GM19238 (cell line): ENCODE results near the gene C7orf57.
"Not testable (repeated sequence)": the region's sequence is repeated elsewhere in the genome, so short reads cannot be mapped to it uniquely, and the experiment has no call there.

Experiments used
- DNase-seq: peaks from one replicate; pipeline ENCODE4 v3.0.0; 2011; ENCODE audit warnings: low spot score; ENCODE audit not compliant: insufficient read length

Gene C7orf57

GRCh38 chr7:48035301-48035966 is at the start of gene C7orf57:
Gene C7orf57, plus strand, starts transcription at chr7:48035543. Its CDS starts 766 bp downstream, at chr7:48036309.
- DNase-seq, result peak; percentile 81

DNA sequence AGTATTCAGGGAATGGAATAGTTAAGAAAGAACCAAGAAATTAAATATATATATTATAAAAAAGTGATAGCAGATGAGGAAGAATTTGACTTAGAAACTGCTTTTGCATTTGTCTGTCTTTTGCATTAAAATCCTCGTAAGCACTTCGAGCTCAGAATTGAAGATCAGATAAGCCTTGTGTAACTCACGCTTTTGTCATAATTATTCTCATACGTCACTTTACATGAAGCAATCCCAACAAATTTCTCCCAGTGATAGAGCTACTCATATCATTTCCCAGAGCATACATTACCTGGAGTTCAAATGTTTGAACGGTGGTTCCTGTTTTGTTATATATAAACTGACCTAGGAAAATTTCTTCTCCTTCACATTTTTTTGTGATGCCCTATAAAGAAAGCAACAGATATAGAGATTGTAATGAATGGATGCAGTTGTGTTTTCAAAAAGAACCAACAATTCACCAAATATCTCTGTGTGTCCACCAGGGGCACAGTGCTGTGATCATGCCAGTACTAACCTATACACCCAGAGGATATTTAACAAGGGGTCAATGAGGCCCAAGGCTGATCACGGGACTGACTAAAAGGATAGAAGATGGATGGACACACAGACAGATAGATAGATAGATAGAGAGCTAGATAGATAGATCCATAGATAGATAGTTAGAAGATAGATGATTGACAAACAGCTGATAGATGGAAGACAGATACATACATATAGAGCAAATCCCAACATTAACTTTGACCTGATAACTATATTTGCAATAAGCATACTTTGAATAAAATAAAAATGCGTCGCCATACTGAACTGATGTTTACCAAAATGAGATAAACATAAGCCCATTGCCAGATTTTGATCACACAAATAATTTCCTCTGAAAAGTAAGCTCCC is 46.6 kb upstream of the C7orf57 start:
- DNase-seq, result no peak

GRCh38 chr7:47989607-47990400 is 45.5 kb upstream of the C7orf57 start:
- DNase-seq, result not testable (repeated sequence)

DNA sequence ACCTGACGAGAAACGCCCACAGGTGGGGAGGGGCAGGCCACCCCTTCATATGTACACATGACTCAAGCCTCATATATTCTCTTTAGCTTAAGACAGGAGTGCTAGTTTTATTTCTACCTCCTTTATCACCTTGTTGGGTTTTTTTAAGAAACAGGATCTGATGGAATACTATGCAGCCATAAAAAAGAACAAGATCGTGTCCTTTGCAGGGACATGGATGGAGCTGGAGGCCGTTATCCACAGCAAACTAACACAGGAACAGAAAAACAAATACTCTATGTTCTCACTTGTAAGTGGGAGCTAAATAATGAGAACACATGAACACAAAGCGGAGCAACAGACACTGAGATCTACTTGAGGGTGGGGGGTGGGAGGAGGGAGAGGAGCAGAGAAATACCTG is 44.8 kb upstream of the C7orf57 start:
- no peak for DNase-seq

GRCh38 chr7:47991270-47991669 is 44.1 kb upstream of the C7orf57 start:
- no peak for DNase-seq

DNA sequence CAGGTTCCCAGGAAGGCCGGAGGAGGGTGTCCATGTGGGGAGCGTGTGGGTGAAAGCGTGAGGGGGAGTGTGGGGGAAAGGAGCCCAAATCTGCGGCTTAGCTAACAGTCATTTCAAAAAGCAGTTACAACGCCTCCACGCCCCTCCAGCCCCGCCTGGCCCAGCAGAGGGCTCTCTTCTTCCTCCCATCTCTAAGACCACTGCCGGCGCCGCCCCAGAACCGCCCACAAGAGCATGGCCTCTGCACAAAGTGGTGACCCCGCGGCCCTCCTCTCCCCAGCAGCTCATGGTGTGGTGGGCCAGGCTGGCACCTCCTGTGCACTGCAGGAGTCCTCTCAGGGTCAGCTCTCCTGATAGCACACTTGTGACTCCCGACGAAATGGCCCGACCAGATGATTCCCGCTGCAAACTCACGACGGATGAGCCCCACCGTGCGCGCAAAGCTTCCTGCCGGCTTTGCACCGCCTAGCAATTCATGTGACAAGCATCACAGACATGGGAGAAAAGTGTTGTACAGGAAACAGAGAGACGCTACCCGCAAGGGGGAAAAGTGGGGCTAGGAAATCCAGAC is 43.5 kb upstream of the C7orf57 start:
- peak; percentile 78 for DNase-seq

DNA sequence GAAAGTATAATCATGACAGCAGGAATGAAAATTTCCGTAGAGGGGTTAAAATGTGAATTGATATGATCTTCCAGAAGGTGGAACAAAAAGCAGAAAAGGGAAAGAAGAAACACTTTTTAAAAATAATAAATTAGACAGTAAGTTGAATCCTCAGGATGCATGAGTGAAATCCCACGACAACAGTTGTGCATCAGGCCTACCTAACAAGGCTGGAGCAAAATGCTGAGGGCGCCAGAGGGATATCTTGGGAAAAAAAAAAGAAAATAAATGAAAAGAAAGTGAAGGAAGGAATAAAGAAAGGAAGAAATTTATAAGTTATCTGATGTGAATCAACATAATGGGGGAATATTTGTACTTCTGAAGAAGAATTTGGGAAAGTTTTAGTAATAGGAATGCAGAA is 42.9 kb upstream of the C7orf57 start:
- no peak for DNase-seq

DNA sequence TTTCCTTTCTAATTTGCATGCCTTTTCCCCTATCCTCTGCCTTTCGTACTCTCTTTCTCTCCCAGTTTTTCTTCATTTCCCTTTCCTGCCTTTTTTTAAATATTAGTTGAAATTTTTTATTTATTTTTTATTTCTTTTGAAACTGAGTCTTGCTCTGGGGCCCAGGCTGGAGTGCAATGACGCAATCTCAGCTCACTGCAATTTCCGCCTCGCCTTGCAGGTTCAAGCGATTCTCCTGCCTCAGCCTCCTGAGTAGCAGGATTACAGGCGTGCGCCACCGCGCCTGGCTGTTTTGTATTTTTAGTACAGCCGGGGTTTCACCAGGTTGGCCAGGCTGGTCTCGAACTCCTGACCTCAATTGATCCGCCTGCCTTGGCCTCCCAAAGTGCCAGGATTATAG is 35.9 kb upstream of the C7orf57 start:
- no peak for DNase-seq

- DNase-seq, result not testable (repeated sequence)
These were observed 35.2 kb upstream of the C7orf57 start for GRCh38 chr7:48000164-48000563.

DNA sequence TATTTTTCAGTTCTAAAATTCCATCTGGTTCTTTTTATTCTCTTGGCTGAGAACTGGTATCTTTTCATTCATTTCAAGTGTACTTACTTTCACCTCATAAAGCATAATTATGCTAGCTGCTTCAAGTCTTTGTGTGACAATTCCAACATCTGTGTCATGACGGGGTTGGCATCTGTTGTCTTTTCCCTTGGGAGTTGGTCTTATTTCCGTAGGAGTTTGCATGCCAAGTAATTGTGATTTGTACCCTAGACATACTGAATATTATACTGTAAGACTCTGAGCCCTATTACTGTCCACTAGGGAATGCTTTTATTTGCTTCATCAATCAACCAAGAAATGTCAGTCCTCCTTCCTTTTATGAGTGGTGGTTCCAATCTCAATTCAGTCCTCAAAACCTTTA is 31.3 kb upstream of the C7orf57 start:
- no peak for DNase-seq

- no peak for DNase-seq
These were observed 30.7 kb upstream of the C7orf57 start for GRCh38 chr7:48004638-48005037.

- no peak for DNase-seq
These were observed 28.5 kb upstream of the C7orf57 start for GRCh38 chr7:48006866-48007265.

DNA sequence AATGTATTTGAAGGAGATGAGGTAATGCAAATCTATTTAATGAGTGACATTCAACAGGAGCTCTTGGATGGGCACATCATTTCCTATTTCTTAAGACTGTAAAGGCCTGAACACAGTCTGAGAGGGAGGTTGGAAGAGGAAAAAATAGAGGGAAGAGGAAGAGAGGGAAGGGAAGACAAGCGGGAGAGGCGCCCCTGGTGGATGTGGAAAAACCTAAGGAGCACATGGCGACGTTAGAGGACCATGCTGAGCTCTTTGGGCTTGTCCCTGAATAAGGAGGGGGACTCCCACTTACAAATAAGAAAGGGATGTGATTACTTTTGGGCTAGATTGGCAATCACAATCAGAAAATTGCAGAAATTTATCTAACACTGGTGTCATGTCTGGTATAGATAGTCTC is 26.1 kb upstream of the C7orf57 start:
- no peak for DNase-seq

DNA sequence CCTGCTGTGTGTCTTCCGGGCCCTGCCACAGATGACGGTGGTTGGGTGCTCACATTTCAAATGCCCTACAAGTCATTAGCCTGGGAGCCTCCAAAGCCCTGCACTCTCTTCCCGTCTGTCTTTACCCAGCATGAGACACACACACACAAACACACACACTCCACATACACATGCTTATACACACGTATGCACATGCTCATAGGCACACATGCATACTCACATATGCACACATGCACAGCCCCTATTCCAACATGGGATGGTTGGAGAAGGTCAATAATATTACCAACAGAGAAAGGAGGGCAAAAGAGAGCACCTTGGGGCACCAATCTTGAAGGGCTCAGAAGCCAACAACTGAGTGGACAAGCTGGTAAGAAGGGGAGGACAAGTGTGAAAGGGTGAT is 25.4 kb upstream of the C7orf57 start:
- DNase-seq, result no peak

- DNase-seq, result no peak
These were observed 24.0 kb upstream of the C7orf57 start for GRCh38 chr7:48011323-48011722.

DNA sequence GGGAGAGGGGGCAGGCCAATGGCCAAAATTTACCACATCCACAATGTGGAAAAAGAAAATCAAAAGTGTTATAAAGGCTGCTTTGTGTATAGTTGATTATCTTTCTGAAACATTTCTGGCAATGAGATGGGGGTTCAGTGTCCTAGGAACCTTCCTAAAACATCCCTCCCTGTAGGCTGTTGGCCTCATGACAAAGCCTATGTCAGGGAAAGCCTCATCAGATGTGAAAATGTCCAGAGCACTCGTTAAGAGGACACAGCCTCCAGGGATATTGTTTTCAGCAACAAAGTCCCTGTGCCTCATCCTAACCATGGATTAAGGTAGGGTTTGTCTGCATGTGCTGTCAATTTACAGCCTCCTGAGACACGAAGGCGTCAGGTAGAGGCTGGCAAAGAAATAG is 23.4 kb upstream of the C7orf57 start:
- DNase-seq, result no peak

DNA sequence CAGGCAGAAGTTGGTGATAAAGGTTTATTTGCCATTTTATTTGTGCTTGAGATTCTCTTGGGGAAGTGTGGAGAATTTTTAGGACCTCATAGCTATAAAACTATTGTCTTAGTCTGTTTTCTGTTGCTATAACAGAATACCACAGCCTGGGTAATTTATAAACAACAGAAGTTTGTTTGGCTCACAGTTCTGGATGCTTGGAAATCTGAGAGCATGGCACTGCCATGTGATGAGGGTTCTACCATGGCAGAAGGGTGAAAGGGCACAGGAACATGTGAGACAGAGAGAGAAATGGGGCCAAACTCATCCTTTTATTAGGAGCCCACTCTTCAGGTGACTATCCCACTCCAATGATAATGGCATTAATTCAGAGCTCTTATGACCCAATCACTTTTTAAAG is 18.7 kb upstream of the C7orf57 start:
- DNase-seq, result no peak

DNA sequence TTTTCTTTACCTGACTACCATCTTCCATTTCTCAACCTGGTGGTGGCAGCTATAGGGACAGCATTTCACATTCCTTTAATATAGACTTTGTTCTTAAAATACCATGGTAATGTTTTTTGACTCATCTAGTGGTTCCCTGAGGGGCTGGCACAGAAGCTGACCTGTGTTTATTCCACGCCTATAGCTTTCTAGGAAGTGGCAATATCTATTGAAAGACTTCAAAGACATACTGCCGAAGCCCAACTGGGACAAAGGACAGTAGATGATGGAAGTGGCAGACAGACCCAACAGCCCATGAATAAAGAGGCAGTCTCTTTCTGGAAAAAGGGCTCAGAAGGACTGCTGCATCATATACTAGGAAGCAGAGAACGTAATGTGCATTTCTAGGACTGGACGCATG is 17.7 kb upstream of the C7orf57 start:
- DNase-seq, result no peak

DNA sequence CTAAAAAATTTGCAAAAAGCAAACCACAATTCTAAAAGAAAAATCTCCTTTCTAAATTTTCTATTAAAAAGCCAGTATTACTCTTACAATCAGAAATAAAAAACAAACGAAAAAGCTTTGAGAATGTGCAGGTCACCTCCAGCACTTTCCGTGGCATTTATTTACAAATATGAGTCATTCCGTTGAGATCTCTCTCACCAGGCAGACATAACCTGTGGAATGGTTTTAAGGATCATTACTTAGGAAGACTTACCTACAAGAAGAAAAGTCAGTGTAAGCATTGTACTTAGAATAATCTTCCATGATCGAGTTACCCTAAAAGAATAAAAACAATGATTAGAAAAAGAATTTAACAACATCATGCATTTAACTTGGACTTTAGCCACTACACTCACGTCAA is 9.7 kb upstream of the C7orf57 start:
- DNase-seq, result no peak

- no peak for DNase-seq
These were observed 6.4 kb upstream of the C7orf57 start, which contains the start of gene SUN3 for GRCh38 chr7:48028938-48029337. Gene SUN3, minus strand, starts transcription at chr7:48029107. Its CDS starts 169 bp downstream, at chr7:48028938.

DNA sequence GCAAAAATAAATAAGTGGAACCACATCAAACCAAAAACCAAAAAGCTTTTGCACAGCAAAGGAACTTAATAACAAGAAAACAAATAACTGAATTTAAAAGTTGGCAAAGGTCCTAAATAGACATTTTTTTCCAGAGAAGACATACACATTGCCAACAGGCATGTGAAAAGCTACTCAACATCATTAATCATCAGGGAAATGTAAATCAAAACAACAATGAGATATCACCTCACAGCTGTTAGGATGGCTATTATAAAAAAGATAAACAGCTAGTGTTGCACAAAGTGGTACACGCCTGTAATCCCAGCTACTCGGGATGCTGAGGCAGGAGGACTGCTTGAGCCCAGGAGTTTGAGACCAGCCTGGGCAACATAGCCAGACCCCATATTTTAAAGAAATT is 4.2 kb upstream of the C7orf57 start:
- DNase-seq, result no peak

DNA sequence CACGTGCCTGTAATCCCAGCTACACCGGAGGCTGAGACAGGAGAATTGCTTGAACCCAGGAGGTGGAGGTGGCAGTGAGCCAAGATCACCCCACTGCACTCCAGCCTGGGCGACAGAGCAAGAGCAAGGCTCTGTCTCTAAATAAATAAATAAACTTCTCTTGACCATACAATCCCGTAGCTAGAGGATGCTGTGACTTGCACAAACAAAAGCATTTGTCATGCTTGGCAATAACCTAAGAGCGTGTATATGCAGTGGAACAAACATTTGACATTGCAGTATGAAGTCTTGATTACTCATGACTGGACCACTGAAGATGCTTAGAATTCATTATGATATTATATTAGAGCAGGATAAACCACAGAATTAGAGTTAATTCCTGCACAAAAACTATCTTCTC is 1.4 kb upstream of the C7orf57 start:
- no peak for DNase-seq
